NCI-H1417 (cell line): ENCODE measurements around the gene UBE2K.
"Not testable (repeated sequence)": the region's sequence is repeated elsewhere in the genome, so short reads cannot be mapped to it uniquely, and the experiment has no call there.

Experiments used
- DNase-seq, 3 experiments: peaks; one replicate each; lab custom pipeline; 2025; lab: John Stamatoyannopoulos, UW

Gene UBE2K

DNA sequence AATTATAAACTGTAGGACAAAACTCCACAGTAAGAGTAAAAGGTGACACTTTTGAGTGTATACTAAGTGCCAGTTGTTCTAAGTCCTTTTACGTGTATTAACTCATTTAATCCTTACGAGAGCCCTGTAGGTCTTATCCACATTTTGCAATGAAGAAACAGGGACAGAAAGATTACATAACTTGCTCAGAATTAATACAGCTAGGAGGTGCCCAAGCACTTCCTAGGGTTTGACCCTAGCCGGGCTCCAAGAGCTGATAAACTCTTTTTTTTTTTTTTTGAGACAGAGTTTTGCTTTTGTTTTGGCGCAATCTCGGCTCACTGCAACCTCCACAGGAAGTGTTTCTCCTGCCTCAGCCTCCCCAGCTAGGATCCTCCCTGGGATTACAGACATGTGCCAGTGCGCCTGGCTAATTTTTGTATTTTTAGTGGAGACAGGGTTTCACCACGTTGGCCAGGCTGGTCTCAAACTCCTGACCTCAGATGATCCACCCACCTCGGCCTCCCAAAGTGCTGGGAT, 110.4 kb downstream of the UBE2K start:
- DNase-seq = no peak

- no peak for DNase-seq
Measured at GRCh38 chr4:39812500-39812899, 114.6 kb downstream of the UBE2K start.

DNA sequence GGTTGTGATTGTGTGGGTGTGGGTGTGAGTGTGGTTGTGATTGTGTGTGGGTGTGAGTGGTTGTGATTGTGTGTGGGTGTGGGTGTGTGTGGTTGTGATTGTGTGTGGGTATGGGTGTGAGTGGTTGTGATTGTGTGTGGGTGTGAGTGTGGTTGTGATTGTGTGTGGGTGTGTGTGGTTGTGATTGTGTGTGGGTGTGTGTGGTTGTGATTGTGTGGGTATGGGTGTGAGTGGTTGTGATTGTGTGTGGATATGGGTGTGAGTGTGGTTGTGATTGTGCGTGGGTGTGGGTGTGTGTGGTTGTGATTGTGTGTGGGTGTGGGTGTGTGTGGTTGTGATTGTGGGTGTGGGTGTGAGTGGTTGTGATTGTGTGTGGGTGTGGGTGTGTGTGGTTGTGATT, 115.1 kb downstream of the UBE2K start:
- not testable (repeated sequence) for DNase-seq

GRCh38 chr4:39813761-39814160, 115.8 kb downstream of the UBE2K start:
- DNase-seq = not testable (repeated sequence)

GRCh38 chr4:39814403-39815185, 116.7 kb downstream of the UBE2K start:
- DNase-seq = no peak

DNA sequence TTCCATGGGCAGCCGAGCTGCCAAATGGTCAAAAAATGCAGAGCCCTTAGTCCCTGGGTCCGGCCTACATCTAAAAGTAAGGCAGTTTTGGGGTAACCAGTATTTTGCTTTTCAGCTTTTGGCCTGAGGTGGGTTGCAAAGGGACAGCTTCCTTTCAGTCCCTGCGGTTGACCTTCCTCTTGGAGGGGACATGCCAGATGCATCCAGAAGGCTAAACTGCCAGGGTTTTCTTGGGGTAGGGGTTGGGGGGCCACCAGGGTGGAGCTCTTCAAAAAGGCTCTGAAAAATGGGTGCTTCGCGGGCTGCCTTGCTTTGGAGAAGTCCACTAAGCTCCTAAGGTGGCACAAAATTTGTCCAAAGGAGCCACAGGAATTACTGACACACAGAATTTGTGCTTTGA, 120.7 kb downstream of the UBE2K start:
- no peak for DNase-seq

DNA sequence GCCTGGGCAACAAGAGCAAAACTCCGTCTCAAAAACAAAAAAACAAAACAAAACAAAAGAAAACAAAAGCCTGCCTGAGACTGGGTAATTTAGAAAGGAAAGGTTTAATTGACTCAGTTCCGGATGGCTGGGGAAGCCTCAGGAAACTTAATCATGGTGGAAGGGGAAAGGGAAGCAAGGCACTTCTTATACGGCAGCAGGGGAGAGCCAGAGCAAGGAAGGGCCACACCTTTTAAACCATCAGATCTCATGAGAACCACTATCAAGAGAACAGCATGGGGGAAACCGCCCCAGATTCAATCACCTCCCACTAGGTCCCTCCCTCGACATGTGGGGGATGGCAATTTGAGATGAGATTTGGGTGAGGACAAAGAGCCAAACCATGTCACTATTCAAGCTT, 122.2 kb downstream of the UBE2K start:
- no peak for DNase-seq

DNA sequence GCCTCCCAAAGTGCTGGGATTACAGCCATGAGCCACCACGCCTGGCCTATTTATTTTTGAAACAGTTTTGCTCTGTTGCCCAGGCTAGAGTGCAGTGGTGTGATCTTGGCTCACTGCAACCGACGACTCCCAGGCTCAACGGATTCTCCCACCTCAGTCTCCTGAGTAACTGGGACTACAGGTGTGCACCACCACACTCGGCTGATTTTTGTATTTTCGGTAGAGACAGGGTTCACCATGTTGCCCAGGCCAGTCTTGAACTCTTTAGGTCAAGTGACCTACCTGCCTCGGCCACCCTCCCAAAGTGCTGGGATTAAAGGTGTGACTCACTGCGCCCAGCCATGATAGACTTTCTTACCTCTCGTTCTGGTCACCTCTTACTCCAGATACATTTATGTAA, 124.0 kb downstream of the UBE2K start:
- no peak for DNase-seq

- no peak for DNase-seq
Measured at GRCh38 chr4:39822662-39823061, 124.7 kb downstream of the UBE2K start.

DNA sequence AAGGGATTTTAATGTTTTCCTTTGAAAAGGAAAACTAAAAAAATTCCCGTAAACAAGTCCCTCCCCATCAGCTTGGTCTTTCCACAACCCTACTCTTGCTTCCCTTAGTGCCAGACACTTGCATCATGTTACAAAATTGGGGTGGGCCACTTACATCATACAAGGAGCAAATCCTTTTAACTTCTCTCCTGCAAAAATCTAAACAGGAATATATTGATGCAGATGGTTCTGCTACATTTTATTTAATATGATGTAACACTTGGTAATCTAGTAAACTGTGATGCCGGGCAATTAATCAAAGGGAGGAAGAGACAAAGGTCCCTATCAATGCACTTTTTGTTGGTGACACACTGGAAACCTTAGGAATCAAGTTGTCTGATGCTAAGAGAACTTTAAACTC, 125.3 kb downstream of the UBE2K start:
- DNase-seq = no peak

- DNase-seq = no peak
Measured at GRCh38 chr4:39825090-39825489, 127.2 kb downstream of the UBE2K start.

- no peak for DNase-seq
Measured at GRCh38 chr4:39825741-39826231, 127.8 kb downstream of the UBE2K start.
